GM12875 (cell line): ENCODE measurements around the gene TMCO2.
"Not testable (repeated sequence)": the region's sequence is repeated elsewhere in the genome, so short reads cannot be mapped to it uniquely, and the experiment has no call there.

Source experiments
- H3K4me3 ChIP-seq: one replicate; pipeline ENCODE4 v1.5.1; 2011; ENCODE audit warnings: low read depth, low read length, control low read depth
- TF ChIP-seq, protein P1 (sequence below): IDR thresholded peaks from 2 replicates; pipeline ENCODE4 v1.5.1; 2011; ENCODE audit warnings: low read depth, mild to moderate bottlenecking, control low read depth, inconsistent platforms, low read length, moderate library complexity, borderline replicate concordance; ENCODE audit not compliant: insufficient read depth

TMCO2 gene

DNA sequence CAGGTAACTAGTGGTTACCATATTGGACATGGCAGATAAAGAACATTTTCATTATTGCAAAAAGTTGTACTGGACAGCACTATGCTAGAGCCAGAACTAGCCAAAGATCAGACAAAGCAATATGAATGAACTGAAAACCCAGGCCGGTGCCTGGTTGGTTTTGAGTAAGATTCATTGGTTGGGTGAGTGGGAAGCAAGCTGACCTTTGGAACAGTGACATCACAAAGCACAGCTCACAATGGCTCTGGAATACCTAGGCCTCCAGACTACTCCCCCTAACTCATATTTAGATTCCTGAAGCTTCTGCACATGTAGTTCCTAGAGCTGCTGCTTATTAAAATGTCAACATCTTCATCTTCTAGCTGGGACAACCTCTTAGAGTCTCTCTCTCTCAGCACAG lies at the start of gene TMCO2:
TMCO2 (plus strand) TSS at position 283 of the 400 bp plus-strand sequence; CDS start at position 340, 57 bp downstream.
- no peak within 1 kb of the TSS for H3K4me3 ChIP-seq
- TF ChIP-seq, protein P1, sequence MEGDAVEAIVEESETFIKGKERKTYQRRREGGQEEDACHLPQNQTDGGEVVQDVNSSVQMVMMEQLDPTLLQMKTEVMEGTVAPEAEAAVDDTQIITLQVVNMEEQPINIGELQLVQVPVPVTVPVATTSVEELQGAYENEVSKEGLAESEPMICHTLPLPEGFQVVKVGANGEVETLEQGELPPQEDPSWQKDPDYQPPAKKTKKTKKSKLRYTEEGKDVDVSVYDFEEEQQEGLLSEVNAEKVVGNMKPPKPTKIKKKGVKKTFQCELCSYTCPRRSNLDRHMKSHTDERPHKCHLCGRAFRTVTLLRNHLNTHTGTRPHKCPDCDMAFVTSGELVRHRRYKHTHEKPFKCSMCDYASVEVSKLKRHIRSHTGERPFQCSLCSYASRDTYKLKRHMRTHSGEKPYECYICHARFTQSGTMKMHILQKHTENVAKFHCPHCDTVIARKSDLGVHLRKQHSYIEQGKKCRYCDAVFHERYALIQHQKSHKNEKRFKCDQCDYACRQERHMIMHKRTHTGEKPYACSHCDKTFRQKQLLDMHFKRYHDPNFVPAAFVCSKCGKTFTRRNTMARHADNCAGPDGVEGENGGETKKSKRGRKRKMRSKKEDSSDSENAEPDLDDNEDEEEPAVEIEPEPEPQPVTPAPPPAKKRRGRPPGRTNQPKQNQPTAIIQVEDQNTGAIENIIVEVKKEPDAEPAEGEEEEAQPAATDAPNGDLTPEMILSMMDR = no peak

DNA sequence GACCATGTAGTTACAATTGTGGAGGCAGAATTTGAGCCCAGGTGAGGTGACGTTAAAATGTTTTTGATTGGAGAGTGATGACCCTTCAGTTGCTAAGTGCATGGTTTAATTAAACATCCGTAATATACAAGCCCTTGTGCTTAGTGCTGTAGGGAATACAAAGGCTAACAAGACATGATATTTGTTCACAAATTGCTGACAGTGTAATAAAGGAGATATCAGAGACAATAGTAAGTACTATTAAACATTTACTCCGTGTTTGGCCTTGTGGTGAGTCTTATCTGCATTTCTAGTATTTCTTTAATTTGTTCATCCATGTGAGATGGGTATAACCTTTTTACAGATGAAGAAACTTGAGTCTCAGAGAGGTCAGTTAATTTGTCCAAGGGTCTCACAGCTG lies 48.6 kb upstream of the TMCO2 start:
- TF ChIP-seq, protein P1 = no peak
- no peak overlapping the region for H3K4me3 ChIP-seq

DNA sequence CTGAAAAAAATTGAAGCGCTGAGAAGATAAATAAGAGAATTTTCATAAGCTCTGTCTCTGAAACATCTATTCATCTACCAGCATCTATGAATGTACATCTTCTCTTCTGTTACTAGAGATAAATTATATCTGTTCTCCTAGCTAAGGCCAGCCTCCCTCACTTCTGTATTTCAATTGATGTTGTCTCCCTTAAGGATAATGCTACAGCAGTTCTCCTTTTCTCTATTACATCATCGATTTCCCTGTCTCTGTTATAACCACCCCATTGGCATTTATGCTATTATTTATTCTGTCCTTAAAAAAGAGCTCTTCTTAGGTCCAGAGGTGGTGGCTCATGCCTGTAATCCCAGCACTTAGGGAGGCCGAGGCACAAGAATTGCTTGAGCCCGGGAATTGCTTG lies 42.9 kb upstream of the TMCO2 start:
- TF ChIP-seq, protein P1 = no peak
- no peak overlapping the region for H3K4me3 ChIP-seq

DNA sequence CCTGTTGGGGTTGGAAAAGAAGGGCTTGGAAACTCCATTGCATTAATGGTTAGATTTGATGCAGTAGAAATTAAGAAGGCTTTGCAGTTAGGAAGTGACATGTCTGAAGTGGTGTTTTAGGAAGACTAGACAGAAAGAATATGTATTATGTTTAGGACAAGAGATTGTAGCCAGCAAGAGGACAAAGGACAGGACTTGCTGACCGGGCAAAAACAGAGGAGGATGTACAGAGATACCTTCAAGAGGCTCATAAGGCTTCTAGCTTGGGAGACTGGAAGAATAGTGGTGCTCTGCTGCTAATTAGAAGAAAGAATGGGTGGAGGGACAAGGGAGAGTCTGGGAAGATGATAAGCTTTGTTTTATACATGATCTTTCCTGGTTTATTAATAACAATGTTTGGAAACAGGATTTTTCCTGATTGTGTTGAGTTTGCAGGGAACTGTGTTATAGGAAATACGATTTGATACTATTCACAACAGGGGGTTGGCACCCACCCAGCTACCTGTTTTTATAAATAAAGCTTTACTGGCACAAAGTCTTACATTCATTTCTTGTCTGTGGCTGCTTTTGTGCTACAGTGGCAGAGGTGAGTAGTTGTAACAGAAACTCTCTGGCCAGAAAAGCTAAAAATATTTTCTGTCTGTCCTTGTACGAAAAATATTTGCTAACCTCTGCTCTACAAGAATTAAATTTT lies 37.1 kb upstream of the TMCO2 start:
- H3K4me3 ChIP-seq = no peak overlapping the region
- TF ChIP-seq, protein P1 = no peak

DNA sequence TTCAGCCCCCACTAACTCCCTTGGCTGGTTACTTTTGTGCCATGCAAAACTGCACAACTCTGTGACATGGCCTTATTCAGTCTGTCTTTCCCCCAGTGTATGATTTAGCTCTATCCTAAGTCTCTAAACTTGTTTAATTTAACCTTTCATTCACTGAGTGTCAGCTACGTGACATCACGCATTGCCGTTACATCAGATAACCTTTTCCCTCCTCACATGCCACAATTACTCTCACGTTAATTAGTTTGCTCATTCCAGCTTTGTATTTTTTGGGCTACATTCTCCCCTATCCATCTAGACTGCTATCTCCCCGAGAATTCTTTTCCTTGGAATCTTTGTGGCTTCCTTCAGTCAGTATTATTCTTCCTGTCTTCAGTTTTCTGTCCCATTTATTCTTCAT lies 29.4 kb upstream of the TMCO2 start:
- H3K4me3 ChIP-seq = no peak overlapping the region
- TF ChIP-seq, protein P1 = no peak

DNA sequence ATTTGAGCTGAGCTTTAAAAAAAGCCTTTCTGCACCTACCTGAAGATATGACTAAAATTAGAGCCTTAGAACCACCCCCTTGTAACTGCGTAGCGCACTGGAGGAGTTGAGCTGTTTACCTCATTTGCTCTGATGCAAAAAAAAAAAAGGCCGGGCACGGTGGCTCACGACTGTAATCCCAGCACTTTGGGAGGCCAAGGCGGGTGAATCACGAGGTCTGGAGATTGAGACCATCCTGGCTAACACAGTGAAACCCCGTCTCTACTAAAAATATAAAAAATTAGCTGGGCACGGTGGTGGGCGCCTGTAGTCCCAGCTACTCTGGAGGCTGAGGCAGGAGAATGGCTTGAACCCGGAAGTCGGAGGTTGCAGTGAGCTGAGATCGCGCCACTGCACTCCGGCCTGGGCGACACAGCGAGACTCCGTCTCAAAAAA lies 26.2 kb upstream of the TMCO2 start:
- not testable (repeated sequence) for H3K4me3 ChIP-seq

DNA sequence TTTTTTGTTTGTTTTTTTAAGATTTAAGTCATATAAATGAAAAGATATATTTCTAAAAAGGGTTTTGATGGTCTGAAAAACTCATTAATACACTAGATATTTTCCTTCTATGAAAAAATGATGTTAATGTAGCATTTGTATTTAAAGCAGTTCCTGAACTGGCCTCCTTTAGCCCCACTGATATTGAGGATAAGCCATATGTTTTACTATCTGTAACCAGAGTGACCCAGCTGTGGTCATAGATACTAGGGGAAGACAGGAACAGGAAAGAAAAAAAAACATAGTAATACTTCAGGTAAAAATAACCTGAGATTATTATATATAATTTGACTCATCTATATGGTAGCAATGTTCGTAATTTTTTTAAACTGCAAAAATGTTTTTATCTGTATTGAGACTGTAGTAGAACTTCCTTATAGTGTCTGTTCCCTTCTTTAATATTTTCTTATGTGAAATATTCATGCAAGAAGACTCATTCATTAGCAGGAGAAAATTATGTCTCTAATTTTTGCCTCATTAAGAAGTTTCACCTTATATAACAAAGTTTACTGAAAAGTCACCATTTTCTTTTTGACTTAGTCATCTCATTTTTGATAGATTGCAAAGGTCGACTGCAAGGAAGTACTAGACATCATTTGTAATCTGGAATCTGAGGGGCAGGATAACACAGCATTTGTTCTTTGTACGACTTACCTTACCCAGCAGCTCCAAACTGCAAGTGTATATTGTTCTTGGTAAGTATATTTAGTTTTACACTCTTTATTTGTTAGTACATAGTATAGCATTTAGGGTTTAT lies 25.6 kb upstream of the TMCO2 start:
- TF ChIP-seq, protein P1 = no peak

More for the DNA sequence above, 25.6 kb upstream of the TMCO2 start:
- H3K4me3 ChIP-seq = no peak overlapping the region
